HepG2 (cell line): Measurements from ENCODE around the gene RHOV. TPM values are rescaled to one million over a fixed set of nuclear protein-coding genes. Genes with fewer than 3 reads are reported as not detected.
A peak's percentile ranks its signal among the peaks of the same experiment; 100 is the strongest.

Source experiments
- ATAC-seq: fragments of 200-7000 bp; cut with Tn5 transposase; 3 replicates; pipeline ENCODE4 v1.9.1; 2020; ENCODE audit warnings: mild to moderate bottlenecking, moderate library complexity
- BruUV-seq: library from RNA; stranded (reverse); fragments of 400-500 nt; replicated peaks from 2 replicates; lab custom pipeline; 2021; lab: Mats Ljungman, UMichigan
- CTCF ChIA-PET: fragments of 300-600 bp; formaldehyde crosslinking; extraction: SDS; loops from one replicate; lab custom pipeline; 2021; ENCODE audit warnings: low total read pairs, inconsistent platforms, low intra/inter-chr PET ratio; lab: Yijun Ruan, JAX
- POLR2A ChIA-PET: fragments of 350-600 bp; sonication (Branson Sonifier 250); formaldehyde crosslinking; loops from one replicate; lab custom pipeline; 2020; ENCODE audit warnings: antibody characterized with exemption, inconsistent platforms; lab: Yijun Ruan, JAX
- DNase-seq: peaks from one replicate; pipeline ENCODE4 v3.0.0-alpha.2; 2015; ENCODE audit warnings: low spot score
- FAIRE-seq: peaks from 3 replicates; lab custom pipeline; 2011; peaks lifted over from hg19 to GRCh38; lab: Jason Lieb, UNC
- H2AFZ ChIP-seq: one replicate; pipeline ENCODE4 v1.6.1; 2011; ENCODE audit warnings: low read length, inconsistent platforms
- H3K27ac ChIP-seq: fragments of 300-600 bp; 3 replicates; pipeline ENCODE4 v1.8.0; 2011; ENCODE audit warnings: mixed run types, mild to moderate bottlenecking, mixed read lengths, low read length, inconsistent platforms; ENCODE audit not compliant: insufficient read depth; ENCODE audit errors: extremely low read length
- H3K27me3 ChIP-seq, 2 experiments: fragments of 200-600 bp in 1 of 2; 2 replicates in 1 of 2; 3 replicates in 1 of 2; pipeline versions ENCODE4 v1.6.0 to v1.8.0; 2011; ENCODE audit warnings: low read length in 2 of 2, mild to moderate bottlenecking in 2 of 2, moderate library complexity in 2 of 2, inconsistent platforms in 1 of 2; ENCODE audit not compliant: insufficient read depth in 2 of 2, control insufficient read depth in 1 of 2
- H3K36me3 ChIP-seq, 2 experiments: fragments of 200-600 bp in 1 of 2; replicated peaks in 1 of 2; 2 replicates in 1 of 2; 3 replicates in 1 of 2; pipeline versions ENCODE4 v1.5.1 to v1.8.0; 2011; ENCODE audit warnings: low read length in 2 of 2, inconsistent platforms in 1 of 2; ENCODE audit not compliant: insufficient read depth in 2 of 2, control insufficient read depth in 1 of 2
- H3K4me1 ChIP-seq: 2 replicates; pipeline ENCODE4 v1.5.1; 2012; ENCODE audit warnings: low read length, inconsistent platforms; ENCODE audit not compliant: insufficient read depth
- H3K4me2 ChIP-seq: 2 replicates; pipeline ENCODE4 v1.6.0; 2011; ENCODE audit warnings: low read depth, low read length, inconsistent platforms
- H3K4me3 ChIP-seq, 3 experiments: fragments of 200-600 bp in 1 of 3; sonication (generic), shearing (Covaris generic) in 1 of 3; replicated peaks in 1 of 3; 2 replicates each; pipeline ENCODE4 v1.5.1; 2011 to 2016; ENCODE audit warnings: low read length in 3 of 3, inconsistent platforms in 2 of 3, low read depth in 2 of 3, mild to moderate bottlenecking in 2 of 3, control low read depth in 1 of 3, mixed read lengths in 1 of 3; ENCODE audit not compliant: insufficient read depth in 1 of 3
- H3K79me2 ChIP-seq: one replicate; pipeline ENCODE4 v1.6.1; 2011; ENCODE audit warnings: low read length, inconsistent platforms; ENCODE audit not compliant: insufficient read depth
- H3K9ac ChIP-seq: 2 replicates; pipeline ENCODE4 v1.6.0; 2011; ENCODE audit warnings: mild to moderate bottlenecking, low read depth, low read length, inconsistent platforms; ENCODE audit not compliant: insufficient read depth
- H3K9me3 ChIP-seq: 2 replicates; pipeline ENCODE4 v1.5.1; 2012; ENCODE audit warnings: mild to moderate bottlenecking, low read length
- H4K20me1 ChIP-seq: 2 replicates; pipeline ENCODE4 v1.6.0; 2011; ENCODE audit warnings: inconsistent platforms, mild to moderate bottlenecking, low read length, moderate library complexity; ENCODE audit not compliant: insufficient read depth
- CEBPB ChIP-seq: IDR thresholded peaks from 2 replicates; pipeline ENCODE4 v1.6.1; 2011; ENCODE audit warnings: low read depth, low read length, improper control_type of control experiment, borderline replicate concordance
- E2F1 ChIP-seq: sonication (generic); formaldehyde crosslinking; IDR thresholded peaks from 2 replicates; pipeline ENCODE4 v1.5.0; 2020; ENCODE audit warnings: missing genetic modification reagents
- HNF4A ChIP-seq: sonication (generic); formaldehyde crosslinking; IDR thresholded peaks from 2 replicates; pipeline ENCODE4 v1.4.0; 2020; ENCODE audit warnings: missing genetic modification reagents
- LCORL ChIP-seq, 2 experiments: fragments of 450-650 bp in 1 of 2; sonication (generic) in 1 of 2; formaldehyde crosslinking in 1 of 2; IDR thresholded peaks; 2 replicates each; pipeline versions ENCODE4 v1.5.0 to v1.6.1; 2017 to 2020; ENCODE audit warnings: antibody characterized with exemption in 1 of 2, missing genetic modification reagents in 1 of 2
- MIER2 ChIP-seq: IDR thresholded peaks from 2 replicates; pipeline ENCODE4 v1.6.1; 2016; ENCODE audit warnings: missing biosample characterization, missing genetic modification reagents
- SP5 ChIP-seq: IDR thresholded peaks from 2 replicates; pipeline ENCODE4 v1.6.1; 2016; ENCODE audit warnings: low read depth, borderline replicate concordance
- TFDP1 ChIP-seq: IDR thresholded peaks from 2 replicates; pipeline ENCODE4 v1.6.1; 2016; ENCODE audit warnings: missing compliant biosample characterization, missing genetic modification reagents, borderline replicate concordance
- ZBTB26 ChIP-seq: IDR thresholded peaks from 2 replicates; pipeline ENCODE4 v1.6.1; 2016; ENCODE audit warnings: missing compliant biosample characterization, missing genetic modification reagents, borderline replicate concordance
- ZFP37 ChIP-seq: sonication (generic); formaldehyde crosslinking; IDR thresholded peaks from 2 replicates; pipeline ENCODE4 v1.4.0; 2020; ENCODE audit warnings: missing genetic modification reagents, borderline replicate concordance
- ZNF12 ChIP-seq: sonication (generic); formaldehyde crosslinking; IDR thresholded peaks from 2 replicates; pipeline ENCODE4 v1.5.0; 2020; ENCODE audit warnings: missing genetic modification reagents
- ZNF207 ChIP-seq: fragments of 450-650 bp; IDR thresholded peaks from 2 replicates; pipeline ENCODE4 v1.6.1; 2016; ENCODE audit warnings: antibody characterized with exemption, borderline replicate concordance
- ZNF30 ChIP-seq: sonication (generic); formaldehyde crosslinking; IDR thresholded peaks from 2 replicates; pipeline ENCODE4 v1.5.0; 2020; ENCODE audit warnings: mild to moderate bottlenecking, missing genetic modification reagents
- ZNF496 ChIP-seq: sonication (generic); formaldehyde crosslinking; IDR thresholded peaks from 2 replicates; pipeline ENCODE4 v1.8.1; 2023; ENCODE audit warnings: mild to moderate bottlenecking, moderate library complexity, missing genetic modification reagents; ENCODE audit not compliant: insufficient replicate concordance
- WGBS: methylation state at CpG from one replicate; pipeline ENCODE4 v1.1.6; 2017; ENCODE audit warnings: low lambda C conversion rate; 5-methylcytosine and 5-hydroxymethylcytosine counted together
- in situ Hi-C: cut with HindIII; loops from 2 replicates; pipeline ENCODE4 v1.10.0; 2017; ENCODE audit warnings: low pct_unique_long_range_greater_than_20kb; ENCODE audit not compliant: extremely low pct_ligation_motif_present
- intact Hi-C: fragments of 100-400 bp; cut with micrococcal nuclease; formaldehyde crosslinking; loops from one replicate; pipeline ENCODE4 v1.10.0; 2022; ENCODE audit not compliant: unreplicated experiment
- polyA plus RNA-seq, 8 experiments: library from polyadenylated mRNA; depleted of rRNA in 3 of 8; stranded (reverse) in 7 of 8; unstranded in 1 of 8; fragments of >200 nt; fragmentation: Illumina TruSeq in 4 of 8; extraction: Trizol in 4 of 8; gene quantifications; 2 replicates each; pipeline versions ENCODE4 v1.2.1 to v1.2.3, GENCODE V29; 2011 to 2016; ENCODE audit warnings: low read depth in 4 of 8, missing spikeins in 1 of 8, mixed read lengths in 1 of 8; ENCODE audit not compliant: insufficient read depth in 1 of 8
- total RNA-seq, 5 experiments: library from RNA; depleted of rRNA; stranded (reverse); fragments of >200 nt; fragmentation: Illumina TruSeq; extraction: Trizol; gene quantifications; 2 replicates each; pipeline ENCODE4 v1.2.3, GENCODE V29; 2016; ENCODE audit warnings: low read depth in 1 of 5

RHOV gene
- total and polyA plus RNA-seq, 2 of the 13 experiments (the other 11 are each of a cell fraction or from before 2014, with no cell fraction given): 0.17 to 0.18 TPM

- TF ChIP-seq ZFP37 (CRISPR knock-in tag): no peak
- no peak for TF ChIP-seq TFDP1
- TF ChIP-seq ZNF12 (CRISPR knock-in tag): no peak
- TF ChIP-seq CEBPB: peak; percentile 30; the same call in 1 of the 2 replicates
These were observed 19.1 kb upstream of the RHOV start (continued) for GRCh38 chr15:40893019-40893670.

GRCh38 chr15:40892447-40893012, 18.5 kb upstream of the RHOV start:
- ATAC-seq: peak; percentile 19
- Histone ChIP-seq H3K36me3 (peaks cover 4 to 11% of the 10 kb centered on the region in 2 experiments; a peak in 4 of 5 replicates), H3K79me2 (peaks cover 17% of the 10 kb centered on the region), H4K20me1 (no peaks in the 10 kb centered on the region), H3K27ac (no peak overlapping the region), H2AFZ (peak overlapping the region; percentile 70), H3K9me3 (no peaks in the 10 kb centered on the region), H3K4me1 (peaks cover 36% of the 10 kb centered on the region), H3K9ac (no peak overlapping the region)
- ChIA-PET CTCF (interaction anchor here (0.6 to 5.3 kb wide), 2 partner anchors 34 to 45 kb away, joined by 3 to 80 read pairs; no protein-coding TSS in a partner anchor), POLR2A (interaction anchor here (0.5 to 1.5 kb wide), 3 partner anchors 33 to 180 kb away, joined by 3 to 6 read pairs (median 4); no protein-coding TSS in a partner anchor)
- 0% methylated on average over 1 of the region's 2 CpGs for WGBS
- in situ Hi-C loops (loop anchor here (5.0 to 10.0 kb wide), 3 partner anchors 35 to 308 kb away; partner anchors contain the start of gene RAD51), intact Hi-C loops (loop anchor here (1.0 to 5.0 kb wide), 3 partner anchors 33 to 190 kb away; no protein-coding TSS in a partner anchor)
- no peak for DNase-seq
- TF ChIP-seq HNF4A: peak; percentile 56
- no peak for TF ChIP-seq ZNF30
- no peak for TF ChIP-seq SP5
- no peak for TF ChIP-seq LCORL (IDR thresholded peaks at IDR 0.05)
- 0 out of 2 replicates have a peak, but pooled peaks have one; percentile 15 for TF ChIP-seq LCORL (CRISPR knock-in tag; IDR thresholded peaks at IDR 0.05)
- no peak for TF ChIP-seq ZNF496 (CRISPR knock-in tag)
- TF ChIP-seq E2F1 (CRISPR knock-in tag): no peak
- TF ChIP-seq ZBTB26: 0 out of 2 replicates have a peak, but pooled peaks have one; percentile 50
- TF ChIP-seq ZNF207: no peak
- TF ChIP-seq MIER2 (CRISPR knock-in tag): no peak
- TF ChIP-seq, all 625 proteins: peak for 3
- Histone ChIP-seq H3K27me3 (no peaks in the 10 kb centered on the region; a peak in 1 of 5 replicates), H3K4me2 (peak overlapping the region; percentile 96), H3K4me3 (peak overlapping the region in 1 of 3 experiments; percentile 98; a peak in 2 of 6 replicates)
- BruUV-seq: no TSS peak
- FAIRE-seq: no peak
